SK-N-MC (cell line): Measurements from ENCODE around the gene DLG5.

Experiments used
- EZH2 ChIP-seq: fragments of 200-600 bp; sonication (generic); IDR thresholded peaks from one replicate; pipeline ENCODE4 v1.6.1; 2017; ENCODE audit warnings: antibody characterized with exemption
- POLR2AphosphoS5 ChIP-seq: IDR thresholded peaks from 2 replicates; pipeline ENCODE4 v1.6.1; 2012; ENCODE audit warnings: mild to moderate bottlenecking, low read depth, low read length, borderline replicate concordance

- no peak for TF ChIP-seq POLR2AphosphoS5
- no peak for TF ChIP-seq EZH2
Measured at GRCh38 chr10:77782328-77783061, 144.1 kb downstream of the DLG5 start.
